Glomerular visceral epithelial cell (primary cell): ENCODE data around the gene AGAP1.

Source experiments
- DNase-seq: peaks from one replicate; pipeline ENCODE4 v3.0.0-alpha.2; 2016; ENCODE audit errors: extremely low spot score

AGAP1 gene

GRCh38 chr2:235845245-235845644 lies 351.4 kb downstream of the AGAP1 start:
- DNase-seq = no peak

GRCh38 chr2:235847576-235847975 lies 353.7 kb downstream of the AGAP1 start:
- DNase-seq = no peak

- no peak for DNase-seq
Observed at GRCh38 chr2:235848055-235848454, 354.2 kb downstream of the AGAP1 start.

GRCh38 chr2:235848946-235849345 lies 355.1 kb downstream of the AGAP1 start:
- DNase-seq = no peak

- DNase-seq = no peak
Observed at GRCh38 chr2:235849489-235849888, 355.6 kb downstream of the AGAP1 start.

- DNase-seq = no peak
Observed at GRCh38 chr2:235850289-235850688, 356.4 kb downstream of the AGAP1 start.

GRCh38 chr2:235850771-235851551 lies 357.1 kb downstream of the AGAP1 start:
- peak; percentile 31 for DNase-seq

GRCh38 chr2:235851828-235852525 lies 358.1 kb downstream of the AGAP1 start:
- no peak for DNase-seq

GRCh38 chr2:235852526-235852920 lies 358.7 kb downstream of the AGAP1 start:
- no peak for DNase-seq

- no peak for DNase-seq
Observed at GRCh38 chr2:235854276-235854675, 360.4 kb downstream of the AGAP1 start.

- DNase-seq = no peak
Observed at GRCh38 chr2:235855011-235855410, 361.2 kb downstream of the AGAP1 start.

GRCh38 chr2:235856151-235856854 lies 362.5 kb downstream of the AGAP1 start:
- DNase-seq = no peak

GRCh38 chr2:235857598-235857997 lies 363.8 kb downstream of the AGAP1 start:
- no peak for DNase-seq

- DNase-seq = no peak
Observed at GRCh38 chr2:235858881-235859280, 365.0 kb downstream of the AGAP1 start.

- DNase-seq = no peak
Observed at GRCh38 chr2:235859651-235860050, 365.8 kb downstream of the AGAP1 start.

GRCh38 chr2:235860111-235860510 lies 366.3 kb downstream of the AGAP1 start:
- no peak for DNase-seq

- no peak for DNase-seq
Observed at GRCh38 chr2:235860871-235861270, 367.0 kb downstream of the AGAP1 start.

- no peak for DNase-seq
Observed at GRCh38 chr2:235861383-235861782, 367.5 kb downstream of the AGAP1 start.

- no peak for DNase-seq
Observed at GRCh38 chr2:235863414-235863813, 369.6 kb downstream of the AGAP1 start.

GRCh38 chr2:235864302-235864701 lies 370.5 kb downstream of the AGAP1 start:
- no peak for DNase-seq

- no peak for DNase-seq
Observed at GRCh38 chr2:235864733-235865515, 371.1 kb downstream of the AGAP1 start.

- no peak for DNase-seq
Observed at GRCh38 chr2:235866373-235866772, 372.5 kb downstream of the AGAP1 start.
